GM12878 (cell line): Measurements from ENCODE around the gene NUTM2E. TPM values are rescaled to one million over a fixed set of nuclear protein-coding genes. Genes with fewer than 3 reads are reported as not detected.
"Not testable (repeated sequence)": the region's sequence is repeated elsewhere in the genome, so short reads cannot be mapped to it uniquely, and the experiment has no call there.

ENCODE experiments used
- ATAC-seq: fragments of 200-7000 bp; cut with Tn5 transposase; 3 replicates; pipeline ENCODE4 v1.9.1; 2020; ENCODE audit warnings: mild to moderate bottlenecking, moderate library complexity
- Bru-seq: library from RNA; stranded (reverse); fragments of 400-500 nt; gene quantifications from one replicate; lab custom pipeline; 2021; lab: Mats Ljungman, UMichigan
- BruChase-seq, 2 experiments: library from RNA; stranded (reverse); fragments of 400-500 nt; gene quantifications; one replicate each; lab custom pipeline; 2021; lab: Mats Ljungman, UMichigan
- BruUV-seq: library from RNA; stranded (reverse); fragments of 400-500 nt; replicated peaks from 2 replicates; lab custom pipeline; 2021; lab: Mats Ljungman, UMichigan
- CTCF ChIA-PET: fragments of 300-600 bp; sonication (Branson Sonifier 250); formaldehyde crosslinking; extraction: SDS; loops from one replicate; lab custom pipeline; 2021; ENCODE audit warnings: inconsistent platforms; lab: Yijun Ruan, JAX
- POLR2A ChIA-PET: fragments of 350-600 bp; formaldehyde crosslinking; extraction: SDS; loops from one replicate; lab custom pipeline; 2021; ENCODE audit warnings: inconsistent platforms; lab: Charles Lee
- RAD21 ChIA-PET: fragments of 300-600 bp; sonication (Branson Sonifier 250); formaldehyde crosslinking; loops from one replicate; lab custom pipeline; 2023; ENCODE audit warnings: antibody characterized with exemption; ENCODE audit not compliant: unreplicated experiment; lab: Charles Lee
- SMC1A ChIA-PET: fragments of 300-600 bp; sonication (Branson Sonifier 250); formaldehyde crosslinking; loops from one replicate; lab custom pipeline; 2023; ENCODE audit not compliant: unreplicated experiment, uncharacterized antibody; lab: Charles Lee
- DNase-seq: peaks from one replicate; pipeline ENCODE4 v3.0.0-alpha.2; 2011; ENCODE audit warnings: low read depth, low spot score
- FAIRE-seq: peaks from 3 replicates; lab custom pipeline; 2011; peaks lifted over from hg19 to GRCh38; lab: Jason Lieb, UNC
- H2AFZ ChIP-seq: 2 replicates; pipeline ENCODE4 v1.6.0; 2011; ENCODE audit warnings: low read depth, low read length, control low read depth; ENCODE audit not compliant: control insufficient read depth
- H3K27ac ChIP-seq: 2 replicates; pipeline ENCODE4 v1.5.1; 2011; ENCODE audit warnings: control low read depth; ENCODE audit not compliant: control insufficient read depth, insufficient read depth
- H3K27me3 ChIP-seq, 2 experiments: replicated peaks in 1 of 2; 2 replicates each; pipeline versions ENCODE4 v1.6.0 to v1.6.1; 2011; ENCODE audit warnings: low read length in 1 of 2; ENCODE audit not compliant: control insufficient read depth in 2 of 2, insufficient read depth in 2 of 2
- H3K36me3 ChIP-seq, 2 experiments: 2 replicates each; pipeline ENCODE4 v1.5.1; 2011; ENCODE audit warnings: low read length in 1 of 2; ENCODE audit not compliant: control insufficient read depth in 2 of 2, insufficient read depth in 2 of 2
- H3K4me1 ChIP-seq: 2 replicates; pipeline ENCODE4 v1.6.1; 2011; ENCODE audit warnings: mild to moderate bottlenecking, low read length, moderate library complexity, mixed read lengths; ENCODE audit not compliant: control insufficient read depth, insufficient read depth
- H3K4me2 ChIP-seq: 2 replicates; pipeline ENCODE4 v1.6.0; 2011; ENCODE audit warnings: control low read depth; ENCODE audit not compliant: control insufficient read depth, insufficient read depth
- H3K4me3 ChIP-seq: fragments of 200-600 bp; sonication (generic); 2 replicates; pipeline ENCODE4 v1.5.1; 2016
- H3K79me2 ChIP-seq: 2 replicates; pipeline ENCODE4 v1.6.0; 2011; ENCODE audit warnings: low read length; ENCODE audit not compliant: control insufficient read depth, insufficient read depth
- H3K9ac ChIP-seq: 2 replicates; pipeline ENCODE4 v1.8.0; 2011; ENCODE audit warnings: low read length, control low read depth, mixed read lengths; ENCODE audit not compliant: control insufficient read depth, insufficient read depth
- H3K9me3 ChIP-seq: replicated peaks from 3 replicates; pipeline ENCODE4 v1.5.1; 2011; ENCODE audit warnings: mild to moderate bottlenecking, low read length; ENCODE audit not compliant: control insufficient read depth, insufficient read depth
- H4K20me1 ChIP-seq: 2 replicates; pipeline ENCODE4 v1.6.0; 2011; ENCODE audit not compliant: control insufficient read depth, insufficient read depth
- CREB1 ChIP-seq: IDR thresholded peaks from 2 replicates; pipeline ENCODE4 v1.6.1; 2012; ENCODE audit warnings: low read depth, mild to moderate bottlenecking, inconsistent platforms
- HCFC1 ChIP-seq: fragments of 150-350 bp; IDR thresholded peaks from 2 replicates; pipeline ENCODE4 v1.6.1; 2014; ENCODE audit warnings: low read length
- IKZF1 ChIP-seq: fragments of 450-650 bp; conservative IDR thresholded peaks from 2 replicates; pipeline ENCODE4 v1.6.1; 2017; ENCODE audit warnings: antibody characterized with exemption, mild to moderate bottlenecking
- POLR2A ChIP-seq: IDR thresholded peaks from 2 replicates; pipeline ENCODE4 v1.6.1; 2011; ENCODE audit warnings: low read depth, mild to moderate bottlenecking, low read length
- RAD51 ChIP-seq: fragments of 450-650 bp; IDR thresholded peaks from 2 replicates; pipeline ENCODE4 v1.6.1; 2016; ENCODE audit warnings: moderate library complexity, mild to moderate bottlenecking, inconsistent platforms
- SIX5 ChIP-seq: IDR thresholded peaks from 2 replicates; pipeline ENCODE4 v1.6.1; 2011; ENCODE audit warnings: mild to moderate bottlenecking, low read depth, low read length, moderate library complexity; ENCODE audit not compliant: severe bottlenecking
- WGBS: methylation state at CpG from one replicate; pipeline ENCODE4 v1.1.6; 2016; ENCODE audit warnings: low lambda C conversion rate; ENCODE audit not compliant: insufficient replicate concordance, insufficient coverage; ENCODE audit errors: missing lambda C conversion rate; 5-methylcytosine and 5-hydroxymethylcytosine counted together
- in situ Hi-C: fragments of 300-500 bp; cut with MboI; formaldehyde crosslinking; loops from 9 replicates; pipeline ENCODE4 v1.14.3; 2018; ENCODE audit warnings: mixed read lengths
- intact Hi-C: fragments of 100-400 bp; cut with micrococcal nuclease; formaldehyde crosslinking; loops from one replicate; pipeline ENCODE4 v1.14.2; 2022; ENCODE audit not compliant: unreplicated experiment
- long read RNA-seq, 2 experiments: library from polyadenylated mRNA; unstranded; transcript quantifications; one replicate each; pipeline ENCODE4 v2.0.0, GENCODE V29; 2019 to 2020
- polyA minus RNA-seq, 3 experiments: library from RNA; depleted of rRNA, polyadenylated mRNA; stranded (reverse); fragments of >200 nt; gene quantifications; 2 replicates each; pipeline ENCODE4 v1.2.3, GENCODE V29; 2011
- polyA plus RNA-seq, 11 experiments: library from polyadenylated mRNA; depleted of rRNA in 4 of 11; unstranded in 6 of 11; stranded (reverse) in 5 of 11; fragments of >200 nt; fragmentation: Nextera tagmentation in 4 of 11; fragmentation: Illumina TruSeq in 1 of 11; extraction: Ambion mirVana in 4 of 11; extraction: Trizol in 1 of 11; gene quantifications; 1 replicate in 1 of 11; 2 replicates in 10 of 11; pipeline versions ENCODE4 v1.2.1 to v1.2.3, GENCODE V29; 2011 to 2016; ENCODE audit warnings: inconsistent platforms in 2 of 11, missing spikeins in 2 of 11, low read depth in 1 of 11
- total RNA-seq, 4 experiments: library from RNA; depleted of rRNA in 3 of 4; stranded (reverse); fragments of >200 nt in 3 of 4; fragmentation: Illumina TruSeq in 1 of 4; extraction: Trizol in 1 of 4; gene quantifications; 2 replicates each; pipeline versions ENCODE4 v1.2.1 to v1.2.3, GENCODE V29; 2013 to 2021
- TF ChIP-seq, protein P1 (sequence below): IDR thresholded peaks from 2 replicates; pipeline ENCODE4 v1.6.1; 2011; ENCODE audit warnings: borderline replicate concordance, low read depth, mild to moderate bottlenecking, moderate library complexity, mixed read lengths, low read length; ENCODE audit not compliant: insufficient read depth; ENCODE audit errors: extremely low read length

The NUTM2E gene, protein sequence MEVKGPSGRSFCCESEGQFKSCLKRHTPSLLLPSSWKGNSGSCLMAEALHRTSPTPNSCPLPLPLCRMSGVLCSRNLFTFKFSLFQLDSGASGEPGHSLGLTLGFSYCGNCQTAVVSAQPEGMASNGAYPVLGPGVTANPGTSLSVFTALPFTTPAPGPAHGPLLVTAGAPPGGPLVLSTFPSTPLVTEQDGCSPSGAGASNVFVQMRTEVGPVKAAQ (N-terminal part only)
- 0.17 and 0.23 TPM in 2 replicates for total RNA-seq (2013; cell fraction: nucleolus; rRNA removed)
- 0.44 and 0.73 TPM in 2 replicates for total RNA-seq (2014; rRNA removed)
- 0.27 and 0.32 TPM in 2 replicates for total RNA-seq (2014; rRNA removed; fragmentation: Illumina TruSeq; extraction: Trizol)
- total RNA-seq (2021): 0.58 and 0.90 TPM in 2 replicates
- polyA plus RNA-seq (2011; ENCODE audit: low read depth): not detected
- polyA plus RNA-seq (2011; rRNA removed): 0.19 and 0.24 TPM in 2 replicates
- 0.22 and 0.30 TPM in 2 replicates for polyA plus RNA-seq (2011; cell fraction: cytosol; rRNA removed)
- 0.23 and 0.30 TPM in 2 replicates for polyA plus RNA-seq (2011; cell fraction: nucleus; rRNA removed)
- polyA plus RNA-seq (2012): 0.11 and 0.12 TPM in 2 replicates
- polyA plus RNA-seq (2014; fragmentation: Illumina TruSeq; extraction: Trizol): 0.05 and 0.26 TPM in 2 replicates
- polyA plus RNA-seq (2014; fragmentation: Nextera tagmentation; extraction: Ambion mirVana): not detected
- polyA plus RNA-seq (2014; rRNA removed): 0.22 and 0.53 TPM in 2 replicates
- under 1 TPM in 1 of 2 experiments, not detected in 1; 0.07 TPM for polyA plus RNA-seq (2016; fragmentation: Nextera tagmentation; extraction: Ambion mirVana)
- 0.46 TPM in 1 of 2 replicates, not detected in the other for polyA minus RNA-seq (2011; rRNA and poly(A)+ RNA removed)
- polyA minus RNA-seq (2011; cell fraction: cytosol; rRNA and poly(A)+ RNA removed): not detected in 2 replicates
- polyA minus RNA-seq (2011; cell fraction: nucleus; rRNA and poly(A)+ RNA removed): 0.19 and 0.36 TPM in 2 replicates
- Bru-seq, nascent RNA: percentile 24 among the genes with signal in this experiment
- BruChase-seq, experiment 1, labeled RNA remaining after a 6-hour chase: percentile 21 among the genes with signal in this experiment
- BruChase-seq, experiment 2, labeled RNA remaining after a 2-hour chase: percentile 23 among the genes with signal in this experiment
- long read RNA-seq, experiment 1: 0 reads
- long read RNA-seq, experiment 2: 0 reads

DNA sequence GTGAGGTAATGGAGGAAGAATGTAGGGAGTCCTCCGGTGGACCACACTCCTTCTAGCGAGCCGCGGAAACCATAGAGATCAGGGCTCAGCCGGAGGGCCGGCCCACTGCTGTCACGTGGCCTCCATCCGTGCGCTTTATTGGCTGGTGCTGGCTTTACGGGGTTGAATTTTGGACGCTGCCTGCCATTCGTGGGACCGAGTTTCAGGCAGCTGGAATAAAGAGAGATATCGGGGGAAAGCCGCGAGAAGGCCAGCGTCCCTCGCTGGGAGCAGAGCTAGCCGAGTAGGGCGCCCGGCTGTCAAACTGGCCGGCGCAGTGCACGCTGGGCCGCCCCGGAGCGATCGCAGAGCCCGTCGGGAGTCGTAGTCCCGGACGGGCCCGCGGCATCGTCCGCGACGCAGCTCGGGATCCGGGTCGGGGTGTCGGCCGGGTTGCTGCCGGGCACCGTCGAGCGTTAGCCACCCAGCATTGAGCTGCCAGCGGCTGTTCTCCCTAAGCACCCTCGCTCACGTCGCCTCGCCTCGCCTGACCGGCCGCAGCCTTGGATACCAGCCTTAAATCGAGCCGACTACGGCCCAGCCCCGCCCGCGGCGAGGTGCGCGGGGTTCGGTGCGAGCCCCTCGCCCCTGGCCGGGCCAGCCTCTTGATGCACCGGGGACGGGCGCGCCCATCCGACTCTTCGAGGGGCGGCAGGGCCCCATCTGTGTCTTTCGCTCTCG lies at the start of gene NUTM2E:
Gene NUTM2E, plus strand, starts transcription at position 244 of the 720 bp plus-strand sequence. CDS start 15,002 bp downstream, outside the sequence.
- RAD21 ChIA-PET, H3K36me3 ChIP-seq, POLR2A ChIA-PET, CTCF ChIA-PET, H4K20me1 ChIP-seq, H3K4me2 ChIP-seq, H3K79me2 ChIP-seq, H3K4me1 ChIP-seq, BruUV-seq, H3K9me3 ChIP-seq, H3K27me3 ChIP-seq, FAIRE-seq, SMC1A ChIA-PET, intact Hi-C loops, in situ Hi-C loops: not testable (repeated sequence)
- Histone ChIP-seq H3K4me3 (peak within 1 kb of the TSS; percentile 57; the same call in 1 of the 2 replicates), H3K27ac (peak within 1 kb of the TSS; percentile 39; the same call in 1 of the 2 replicates), H2AFZ (peak within 1 kb of the TSS; percentile 69), H3K9ac (peak within 1 kb of the TSS; percentile 12; the same call in 1 of the 2 replicates)
- peak; percentile 96 for ATAC-seq
- peak; percentile 13 for DNase-seq
- TF ChIP-seq POLR2A (peak; percentile 36; the same call in 1 of the 2 replicates), RAD51 (peak; percentile 88), CREB1 (0 out of 2 replicates have a peak, but pooled peaks have one; percentile 6), IKZF1 (0 out of 2 replicates have a peak, but pooled peaks have one; percentile 18), HCFC1 (peak; percentile 61), SIX5 (peak; percentile 63)
- TF ChIP-seq, protein P1, sequence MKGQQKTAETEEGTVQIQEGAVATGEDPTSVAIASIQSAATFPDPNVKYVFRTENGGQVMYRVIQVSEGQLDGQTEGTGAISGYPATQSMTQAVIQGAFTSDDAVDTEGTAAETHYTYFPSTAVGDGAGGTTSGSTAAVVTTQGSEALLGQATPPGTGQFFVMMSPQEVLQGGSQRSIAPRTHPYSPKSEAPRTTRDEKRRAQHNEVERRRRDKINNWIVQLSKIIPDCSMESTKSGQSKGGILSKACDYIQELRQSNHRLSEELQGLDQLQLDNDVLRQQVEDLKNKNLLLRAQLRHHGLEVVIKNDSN: peak; percentile 61
- 0% methylated on average over 34 of the region's 78 CpGs for WGBS

GRCh38 chr10:79777997-79778396 lies 48.5 kb upstream of the NUTM2E start:
- H4K20me1 ChIP-seq, SMC1A ChIA-PET, H3K36me3 ChIP-seq, FAIRE-seq, POLR2A ChIA-PET, CTCF ChIA-PET, H3K79me2 ChIP-seq, H3K27ac ChIP-seq, H3K4me2 ChIP-seq, H2AFZ ChIP-seq, ATAC-seq, H3K4me1 ChIP-seq, H3K9me3 ChIP-seq, BruUV-seq, H3K9ac ChIP-seq, RAD21 ChIA-PET, H3K27me3 ChIP-seq, DNase-seq, H3K4me3 ChIP-seq: not testable (repeated sequence)
- in situ Hi-C loops: loop anchor here (25.0 kb wide), 1 partner anchor 159 kb away; the partner anchor contains the start of gene SFTPD
- intact Hi-C loops: loop anchor here (2.0 kb wide), 1 partner anchor 151 kb away; no protein-coding TSS in a partner anchor
